GM06990 (cell line): ENCODE results near the gene HS2ST1.

Source experiments
- DNase-seq: peaks from one replicate; pipeline ENCODE4 v3.0.0-alpha.2; 2011; ENCODE audit not compliant: insufficient read length; ENCODE audit errors: extremely low read depth
- H3K27me3 ChIP-seq: replicated peaks from 2 replicates; pipeline ENCODE4 v1.6.0; 2011; ENCODE audit warnings: low read length; ENCODE audit not compliant: control insufficient read depth, insufficient read depth
- H3K36me3 ChIP-seq: 2 replicates; pipeline ENCODE4 v1.5.1; 2011; ENCODE audit warnings: low read length; ENCODE audit not compliant: control insufficient read depth, insufficient read depth
- H3K4me3 ChIP-seq: replicated peaks from 2 replicates; pipeline ENCODE4 v1.5.1; 2011; ENCODE audit warnings: low read depth, mild to moderate bottlenecking, control low read depth, low read length
- TF ChIP-seq, protein P1 (sequence below): IDR thresholded peaks from 2 replicates; pipeline ENCODE4 v1.5.1; 2011; ENCODE audit warnings: low read length, control low read depth, mild to moderate bottlenecking, inconsistent platforms; ENCODE audit not compliant: insufficient read depth, poor library complexity, severe bottlenecking

Gene HS2ST1

DNA sequence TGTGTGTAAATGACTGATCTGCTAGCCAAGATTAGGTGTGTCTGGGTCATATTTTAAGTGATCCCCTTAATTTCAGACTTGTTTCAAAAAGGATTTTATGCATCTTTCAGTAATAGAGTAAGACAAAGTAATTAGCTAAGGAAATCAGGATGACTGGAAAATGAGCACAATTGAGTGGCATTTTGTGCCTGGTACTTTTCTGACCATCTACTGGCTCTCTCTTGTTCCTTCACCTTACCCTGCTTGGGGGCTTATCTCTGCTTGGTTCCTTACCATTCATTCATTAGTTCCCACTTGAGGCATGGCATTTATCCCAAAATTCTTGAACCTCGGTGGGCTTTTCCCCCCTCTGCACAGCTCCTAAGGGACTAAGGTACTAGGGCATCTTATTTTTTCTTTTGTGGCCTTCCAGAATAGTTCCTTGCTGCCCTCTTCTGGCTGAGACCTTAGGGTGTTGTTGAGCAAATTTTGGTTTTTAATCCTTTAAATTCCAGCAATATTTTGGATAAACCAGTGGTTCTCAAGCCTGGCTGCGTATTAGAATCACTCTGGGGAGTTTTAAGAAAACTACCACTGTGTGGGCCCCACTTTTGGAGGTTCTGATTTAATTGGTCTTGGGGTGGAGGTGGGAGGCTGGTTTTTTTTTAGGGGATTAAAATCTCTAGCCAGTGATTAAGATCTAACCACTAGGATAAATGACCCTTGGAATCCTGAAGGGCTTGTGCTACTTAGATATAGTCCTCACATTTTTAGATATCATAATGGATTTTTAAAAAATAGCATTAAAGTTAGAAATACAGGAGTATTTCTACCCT, 50.8 kb downstream of the HS2ST1 start:
- H3K27me3 ChIP-seq = no peaks in the 10 kb centered on the region
- DNase-seq = no peak
- no peak overlapping the region for H3K4me3 ChIP-seq
- TF ChIP-seq, protein P1, sequence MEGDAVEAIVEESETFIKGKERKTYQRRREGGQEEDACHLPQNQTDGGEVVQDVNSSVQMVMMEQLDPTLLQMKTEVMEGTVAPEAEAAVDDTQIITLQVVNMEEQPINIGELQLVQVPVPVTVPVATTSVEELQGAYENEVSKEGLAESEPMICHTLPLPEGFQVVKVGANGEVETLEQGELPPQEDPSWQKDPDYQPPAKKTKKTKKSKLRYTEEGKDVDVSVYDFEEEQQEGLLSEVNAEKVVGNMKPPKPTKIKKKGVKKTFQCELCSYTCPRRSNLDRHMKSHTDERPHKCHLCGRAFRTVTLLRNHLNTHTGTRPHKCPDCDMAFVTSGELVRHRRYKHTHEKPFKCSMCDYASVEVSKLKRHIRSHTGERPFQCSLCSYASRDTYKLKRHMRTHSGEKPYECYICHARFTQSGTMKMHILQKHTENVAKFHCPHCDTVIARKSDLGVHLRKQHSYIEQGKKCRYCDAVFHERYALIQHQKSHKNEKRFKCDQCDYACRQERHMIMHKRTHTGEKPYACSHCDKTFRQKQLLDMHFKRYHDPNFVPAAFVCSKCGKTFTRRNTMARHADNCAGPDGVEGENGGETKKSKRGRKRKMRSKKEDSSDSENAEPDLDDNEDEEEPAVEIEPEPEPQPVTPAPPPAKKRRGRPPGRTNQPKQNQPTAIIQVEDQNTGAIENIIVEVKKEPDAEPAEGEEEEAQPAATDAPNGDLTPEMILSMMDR = peak; percentile 44
- H3K36me3 ChIP-seq = no peaks in the 10 kb centered on the region

DNA sequence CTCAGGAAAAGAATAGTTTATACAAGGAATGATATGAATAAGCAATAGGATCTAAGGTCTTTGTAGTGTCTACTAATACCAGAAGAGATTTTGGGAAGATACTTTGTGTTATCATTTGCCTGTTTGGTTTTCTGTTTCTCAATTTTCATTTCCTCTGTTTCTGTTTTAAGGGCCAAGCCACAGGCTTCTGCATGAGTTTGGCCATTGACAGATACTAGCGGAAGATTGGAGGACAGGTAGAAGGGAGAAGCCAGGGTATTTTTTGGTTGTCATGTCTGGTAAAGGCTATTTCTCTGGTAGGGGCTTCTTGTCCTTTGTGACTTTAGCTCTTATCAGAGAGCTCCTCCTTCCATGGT, 51.4 kb downstream of the HS2ST1 start:
- no peak for DNase-seq
- Histone ChIP-seq H3K36me3 (no peaks in the 10 kb centered on the region), H3K4me3 (no peak overlapping the region), H3K27me3 (no peaks in the 10 kb centered on the region)
- TF ChIP-seq, protein P1 = no peak

DNA sequence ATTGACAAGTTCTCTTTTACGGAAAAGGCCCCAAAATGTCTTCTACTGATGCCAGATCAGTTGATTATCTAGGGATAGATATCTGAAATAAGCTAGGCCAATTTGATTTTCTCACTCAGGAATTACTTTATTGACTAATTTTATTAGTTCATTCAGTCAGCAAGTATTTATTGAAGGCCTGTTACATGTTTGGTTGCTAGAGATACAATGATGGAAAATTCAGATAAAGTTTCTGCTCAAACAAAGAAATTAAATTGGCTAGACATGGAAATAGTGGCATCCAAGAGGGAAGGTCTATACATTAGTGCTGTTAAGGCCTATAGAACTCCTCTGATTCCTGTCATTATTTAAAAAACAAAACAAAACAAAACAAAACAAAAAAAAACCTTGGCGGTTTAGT, 56.5 kb downstream of the HS2ST1 start:
- TF ChIP-seq, protein P1 = no peak
- DNase-seq = no peak
- Histone ChIP-seq H3K36me3 (no peaks in the 10 kb centered on the region), H3K4me3 (no peak overlapping the region), H3K27me3 (no peaks in the 10 kb centered on the region)

DNA sequence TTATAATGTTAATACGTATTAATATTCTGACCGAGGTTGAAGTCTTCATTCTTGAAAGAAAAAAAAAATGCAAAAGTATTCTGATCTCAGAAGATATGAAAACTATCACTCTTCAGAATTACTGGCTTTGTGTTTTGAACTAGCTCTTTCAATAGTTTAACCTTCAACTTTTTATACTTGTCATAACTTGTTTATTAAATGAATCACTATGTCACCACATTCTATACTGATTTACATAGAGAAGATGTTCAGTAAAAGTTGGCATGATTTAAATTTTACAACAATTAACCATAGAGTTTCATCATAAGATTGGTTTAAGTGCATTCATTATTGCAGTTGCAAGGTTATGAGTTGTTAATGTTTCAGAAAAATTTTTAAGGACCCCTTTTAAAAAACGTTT, 57.3 kb downstream of the HS2ST1 start:
- DNase-seq = no peak
- Histone ChIP-seq H3K27me3 (no peaks in the 10 kb centered on the region), H3K4me3 (no peak overlapping the region), H3K36me3 (no peaks in the 10 kb centered on the region)
- TF ChIP-seq, protein P1 = no peak

DNA sequence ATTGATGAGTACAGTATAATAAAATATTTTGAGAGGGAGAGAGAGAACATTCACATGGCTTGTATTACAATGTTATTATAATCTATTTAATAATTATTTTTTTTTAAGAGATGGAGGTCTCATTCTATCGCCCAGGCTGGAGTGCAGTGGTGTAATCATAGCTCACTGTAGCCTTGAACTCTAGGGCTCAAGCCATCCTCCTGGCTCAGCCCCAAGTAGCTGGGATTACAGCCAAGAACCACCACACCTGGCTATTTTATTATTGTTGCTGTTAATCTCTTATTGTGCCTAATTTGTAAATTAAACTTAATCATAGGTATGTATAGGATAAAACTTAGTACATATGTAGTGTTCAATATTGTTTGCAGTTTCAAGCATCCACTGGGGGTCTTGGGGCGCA, 57.8 kb downstream of the HS2ST1 start:
- TF ChIP-seq, protein P1 = no peak
- H3K27me3 ChIP-seq = no peaks in the 10 kb centered on the region
- no peak for DNase-seq
- H3K36me3 ChIP-seq = no peaks in the 10 kb centered on the region
- no peak overlapping the region for H3K4me3 ChIP-seq
